Heart left ventricle (tissue), 13 donors: ENCODE results near the gene PRRX2.

Experiments
- CTCF ChIP-seq, 12 donors: fragments of 200-600 bp; sonication (generic) in 4 of 12; IDR thresholded peaks; one replicate each; pipeline versions ENCODE4 v1.5.0 to v1.8.0; 2018 to 2022; ENCODE audit warnings: antibody characterized with exemption in 12 of 12, mild to moderate bottlenecking in 5 of 12
- POLR2A ChIP-seq, 2 donors: fragments of 450-650 bp; IDR thresholded peaks; one replicate each; pipeline ENCODE4 v1.6.1; 2017; ENCODE audit warnings: antibody characterized with exemption in 2 of 2, mild to moderate bottlenecking in 2 of 2, moderate library complexity in 2 of 2
- donor health status: ischemic (EF 13 %, LVEDD 7.1; RV severe dilation, severe dysfunction).
- donor health status: DM: no; HTN: yes; CAD: no.
- donor health status: DM: no; HTN: no; CAD: no.
- donor health status: ischemic (EF 25% LVEDD 6.9; RV normal size, moderate dysfunction).
- donor health status: ischemic (EF 25% LVEDD 5.7; RV mildly dilated, moderate dysfunction).
- donor health status: ischemic (EF 35%, LVEDD 5.7; RV mildly dilated, moderate dysfunction).
- donor health status: nonischemic (EF 11% LVEDD 7.7; RV severe dilation, severe dysfunction).
- donor health status: DM: yes; HTN: yes; CAD: no.
- donor health status: PGD.
- donor health status: ischemic (EF 29% LVEDD 5.4; RV normal size, mild dysfunction).
- donor health status: nonischemic (EF 23%, LVEDD 6.1; RV moderate dilation, normal function).

GRCh38 chr9:129770741-129771140, 105.3 kb downstream of the PRRX2 start:
- TF ChIP-seq CTCF (IDR thresholded peaks at IDR 0.05) (no peak), POLR2A (IDR thresholded peaks at IDR 0.05) (no peak)
